Peyer's patch (tissue), 4 donors: ENCODE measurements around the gene COPS9. TPM values are rescaled to one million over a fixed set of nuclear protein-coding genes. Genes with fewer than 3 reads are reported as not detected.
A peak's percentile ranks its signal among the peaks of the same experiment; 100 is the strongest.

ENCODE experiments used
- DNase-seq, 3 donors: peaks; one replicate each; pipeline ENCODE4 v3.0.0-alpha.2; 2017 to 2019
- H3K27ac ChIP-seq, 4 donors: fragments of 200-600 bp; sonication (generic); one replicate each; pipeline ENCODE4 v1.5.1; 2016 to 2019
- H3K27me3 ChIP-seq, 2 donors: fragments of 200-600 bp; sonication (generic); one replicate each; pipeline ENCODE4 v1.5.1; 2019
- H3K36me3 ChIP-seq, 3 donors: fragments of 200-600 bp; sonication (generic); one replicate each; pipeline ENCODE4 v1.5.1; 2016 to 2019
- H3K4me1 ChIP-seq, 4 donors: fragments of 200-600 bp; sonication (generic); one replicate each; pipeline ENCODE4 v1.5.1; 2016 to 2019
- H3K4me3 ChIP-seq, 4 donors: fragments of 200-600 bp; sonication (generic); 1 replicate in 3 of 4; 2 replicates in 1 of 4; pipeline ENCODE4 v1.5.1; 2016 to 2019; ENCODE audit warnings: mild to moderate bottlenecking in 1 of 4
- H3K9me3 ChIP-seq, 4 donors: fragments of 200-600 bp; sonication (generic); one replicate each; pipeline ENCODE4 v1.5.1; 2016 to 2019; ENCODE audit warnings: mild to moderate bottlenecking in 1 of 4
- CTCF ChIP-seq, 6 experiments: fragments of 450-650 bp in 4 of 6; fragments of 200-600 bp in 2 of 6; sonication (generic) in 1 of 6; IDR thresholded peaks; one replicate each; pipeline ENCODE4 v1.5.1; 2017 to 2019; ENCODE audit warnings: antibody characterized with exemption in 6 of 6, mild to moderate bottlenecking in 3 of 6, moderate library complexity in 1 of 6
- POLR2A ChIP-seq, 2 donors: fragments of 450-650 bp; IDR thresholded peaks; one replicate each; pipeline ENCODE4 v1.5.1; 2017; ENCODE audit warnings: antibody characterized with exemption in 2 of 2, mild to moderate bottlenecking in 2 of 2, moderate library complexity in 2 of 2
- total RNA-seq, 4 donors: library from RNA; depleted of rRNA; stranded (reverse); fragments of >200 nt; gene quantifications; one replicate each; pipeline ENCODE4 v1.1.0, GENCODE V29; 2016

COPS9 gene
- total RNA-seq, 4 donors from 2014 or later = 57.3 to 113 (median 104) TPM

- Histone ChIP-seq H3K36me3 (no peaks in the 10 kb centered on the region), H3K27me3 (no peaks in the 10 kb centered on the region), H3K4me1 (no peaks in the 10 kb centered on the region), H3K9me3 (no peaks in the 10 kb centered on the region), H3K27ac (no peak overlapping the region), H3K4me3 (no peak overlapping the region)
- TF ChIP-seq CTCF (IDR thresholded peaks at IDR 0.05) = no peak
- no peak for TF ChIP-seq POLR2A (IDR thresholded peaks at IDR 0.05)
- DNase-seq = no peak
These were observed 26.7 kb downstream of the COPS9 start for GRCh38 chr2:240109386-240109785.

DNA sequence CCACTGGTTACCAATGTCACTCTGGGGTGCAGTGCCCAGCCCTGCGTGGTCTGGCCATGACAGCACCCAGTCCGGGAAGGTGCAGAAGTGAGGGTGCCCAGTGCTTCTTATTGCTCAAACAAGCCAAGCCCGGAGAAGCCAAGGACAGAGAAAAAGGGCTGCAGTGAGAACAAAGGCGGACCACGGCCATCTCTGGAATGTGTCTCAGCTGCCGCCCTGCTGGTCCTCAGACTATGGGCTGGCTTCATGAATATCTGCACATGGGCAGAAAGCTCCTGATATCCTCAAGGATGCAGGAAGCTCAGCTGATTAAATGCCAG, 28.7 kb downstream of the COPS9 start:
- DNase-seq = no peak
- Histone ChIP-seq H3K4me3 (no peak overlapping the region), H3K9me3 (no peaks in the 10 kb centered on the region), H3K36me3 (no peaks in the 10 kb centered on the region), H3K27me3 (no peaks in the 10 kb centered on the region), H3K27ac (no peak overlapping the region), H3K4me1 (no peaks in the 10 kb centered on the region)
- TF ChIP-seq POLR2A (IDR thresholded peaks at IDR 0.05) (no peak), CTCF (IDR thresholded peaks at IDR 0.05) (no peak)

DNA sequence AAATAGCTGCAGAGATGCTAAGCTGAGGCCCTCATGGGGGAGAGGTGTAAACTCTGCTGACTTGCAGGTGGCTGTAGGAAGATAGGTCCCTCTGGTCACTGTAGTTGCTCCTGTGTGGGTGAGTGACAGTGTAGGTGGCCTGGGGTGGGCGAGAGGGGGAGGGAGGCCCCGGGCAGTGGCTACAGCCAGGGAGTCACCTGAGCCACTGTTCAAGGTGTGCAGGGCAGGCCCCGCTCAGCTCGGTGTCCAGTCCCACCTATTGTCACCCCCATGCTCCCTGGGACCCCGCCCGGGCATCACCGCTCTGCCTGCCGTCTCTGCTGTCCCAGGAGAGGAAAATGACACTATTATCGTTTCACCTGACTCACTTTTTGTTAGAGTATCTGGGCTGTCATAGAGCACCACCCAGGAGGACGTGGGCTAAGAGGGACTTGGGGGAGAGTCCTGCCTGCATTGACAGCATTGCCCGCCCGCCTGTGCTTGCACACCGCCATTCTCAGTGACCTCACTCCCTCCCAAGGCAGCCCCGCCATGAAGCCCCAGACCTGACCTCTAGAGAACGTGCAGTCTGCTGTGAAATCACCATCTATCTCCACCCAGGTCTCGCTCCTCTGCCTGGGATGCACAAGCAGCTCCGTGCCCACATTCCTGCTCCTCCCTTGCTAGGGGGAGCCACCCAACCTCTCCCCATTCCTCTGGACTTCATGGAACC, 29.2 kb downstream of the COPS9 start:
- Histone ChIP-seq H3K4me3 (no peak overlapping the region), H3K27me3 (no peaks in the 10 kb centered on the region), H3K4me1 (no peaks in the 10 kb centered on the region), H3K27ac (no peak overlapping the region), H3K36me3 (no peaks in the 10 kb centered on the region), H3K9me3 (no peaks in the 10 kb centered on the region)
- TF ChIP-seq CTCF (IDR thresholded peaks at IDR 0.05) = no peak
- TF ChIP-seq POLR2A (IDR thresholded peaks at IDR 0.05) = no peak
- no peak for DNase-seq

DNA sequence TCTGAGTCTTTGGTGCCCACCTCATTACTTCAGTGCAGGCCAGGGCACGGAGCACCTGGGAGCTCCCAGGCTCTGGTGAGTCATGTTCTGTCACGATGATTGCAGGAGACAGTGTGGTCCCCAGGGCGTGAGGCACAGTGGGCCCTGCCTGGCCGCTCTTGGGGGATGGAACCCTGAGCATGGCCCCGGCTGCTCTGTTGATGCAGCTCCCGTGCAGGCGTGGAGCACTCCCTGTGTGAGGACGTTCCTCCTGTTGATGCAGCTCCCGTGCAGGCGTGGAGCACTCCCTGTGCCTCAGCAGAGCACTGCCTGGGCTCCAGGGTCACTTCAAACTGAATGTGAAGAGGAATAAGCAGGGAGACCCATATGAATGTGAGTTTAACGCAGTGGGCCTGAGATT, 30.1 kb downstream of the COPS9 start:
- H3K27me3 ChIP-seq = no peaks in the 10 kb centered on the region
- no peak overlapping the region for H3K27ac ChIP-seq
- peak in 1 of 3 donors; percentile 22 for DNase-seq
- H3K9me3 ChIP-seq = no peaks in the 10 kb centered on the region
- TF ChIP-seq CTCF (IDR thresholded peaks at IDR 0.05) (no peak), POLR2A (IDR thresholded peaks at IDR 0.05) (no peak)
- H3K36me3 ChIP-seq = no peaks in the 10 kb centered on the region
- no peak overlapping the region for H3K4me3 ChIP-seq
- H3K4me1 ChIP-seq = no peaks in the 10 kb centered on the region

DNA sequence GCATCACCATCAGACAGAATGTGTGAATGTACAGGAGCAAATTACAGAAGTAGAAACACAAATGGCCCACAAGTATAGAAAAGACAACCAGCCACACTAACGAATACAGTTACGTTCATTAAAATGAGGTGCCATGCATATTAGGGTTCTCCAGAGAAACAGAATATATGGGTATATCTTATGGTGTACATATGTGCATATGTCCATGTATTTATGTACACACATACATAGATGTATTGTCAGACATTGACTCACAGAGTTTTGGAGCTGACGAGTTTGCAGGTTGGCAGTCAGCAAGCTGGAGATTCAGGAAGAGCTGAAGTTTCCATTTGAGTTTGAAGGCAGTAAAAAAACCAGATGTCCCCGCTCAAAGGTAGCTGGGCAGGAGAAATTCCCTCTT, 33.0 kb downstream of the COPS9 start:
- H3K27me3 ChIP-seq = no peaks in the 10 kb centered on the region
- H3K4me1 ChIP-seq = no peaks in the 10 kb centered on the region
- H3K27ac ChIP-seq = no peak overlapping the region
- H3K36me3 ChIP-seq = no peaks in the 10 kb centered on the region
- TF ChIP-seq POLR2A (IDR thresholded peaks at IDR 0.05) (no peak), CTCF (IDR thresholded peaks at IDR 0.05) (no peak)
- DNase-seq = no peak
- H3K9me3 ChIP-seq = no peaks in the 10 kb centered on the region
- H3K4me3 ChIP-seq = no peak overlapping the region

- H3K4me3 ChIP-seq = no peak overlapping the region
- peaks cover 0 to 16% of the 10 kb centered on the region in 2 donors for H3K27me3 ChIP-seq
- no peaks in the 10 kb centered on the region for H3K36me3 ChIP-seq
- no peak for TF ChIP-seq POLR2A (IDR thresholded peaks at IDR 0.05)
- TF ChIP-seq CTCF (IDR thresholded peaks at IDR 0.05) = no peak
- H3K9me3 ChIP-seq = no peaks in the 10 kb centered on the region
- no peak overlapping the region for H3K27ac ChIP-seq
- no peaks in the 10 kb centered on the region for H3K4me1 ChIP-seq
- DNase-seq = no peak
These were observed 37.8 kb downstream of the COPS9 start for GRCh38 chr2:240098349-240098748.
